ENCODE measurements around the gene VPS16.

VPS16 gene

GRCh38 chr20:2883726-2884637, 43.4 kb downstream of the VPS16 start:
- no peaks in the 10 kb centered on the region for H3K27me3 ChIP-seq (ENCODE audit: low read length)
- no peaks in the 10 kb centered on the region for H3K9me3 ChIP-seq (ENCODE audit: insufficient read depth, low read length)
- H3K4me2 ChIP-seq (ENCODE audit: low read depth, low read length, poor library complexity, severe bottlenecking): no peak overlapping the region
- H3K36me3 ChIP-seq (ENCODE audit: low read length): no peaks in the 10 kb centered on the region
- TF ChIP-seq EZH2phosphoT487 (conservative IDR thresholded peaks at IDR 0.05; ENCODE audit: low read length): no peak
- no peak for TF ChIP-seq CTCF (IDR thresholded peaks at IDR 0.05; ENCODE audit: insufficient read depth, low read length, poor library complexity, severe bottlenecking)
- H2AFZ ChIP-seq (ENCODE audit: low read depth, low read length, severe bottlenecking): no peak overlapping the region
- no peaks in the 10 kb centered on the region for H3F3A ChIP-seq (ENCODE audit: insufficient read depth)
- no peak overlapping the region for H3K9ac ChIP-seq (ENCODE audit: low read length)
- H3K79me2 ChIP-seq (ENCODE audit: insufficient read depth, low read length): peaks cover 95% of the 10 kb centered on the region
- no peak overlapping the region for H3K4me3 ChIP-seq (ENCODE audit: insufficient read depth, low read length, poor library complexity, severe bottlenecking)
- H3K27ac ChIP-seq (ENCODE audit: low read depth, low read length): no peak overlapping the region
- H4K20me1 ChIP-seq (ENCODE audit: low read depth, low read length): peaks cover 18% of the 10 kb centered on the region
- H3K9me2 ChIP-seq (replicated peaks; ENCODE audit: insufficient read depth, low read length): no peaks in the 10 kb centered on the region

GRCh38 chr20:2887715-2888114, 47.2 kb downstream of the VPS16 start:
- Histone ChIP-seq H3K4me2 (ENCODE audit: low read depth, low read length, poor library complexity, severe bottlenecking) (no peak overlapping the region), H3K4me3 (ENCODE audit: insufficient read depth, low read length, poor library complexity, severe bottlenecking) (no peak overlapping the region), H3K27me3 (ENCODE audit: low read length) (no peaks in the 10 kb centered on the region), H3F3A (ENCODE audit: insufficient read depth) (no peaks in the 10 kb centered on the region), H3K27ac (ENCODE audit: low read depth, low read length) (no peak overlapping the region), H3K36me3 (ENCODE audit: low read length) (no peaks in the 10 kb centered on the region), H3K79me2 (ENCODE audit: insufficient read depth, low read length) (peaks cover 95% of the 10 kb centered on the region), H3K9me3 (ENCODE audit: insufficient read depth, low read length) (no peaks in the 10 kb centered on the region), H3K9ac (ENCODE audit: low read length) (no peak overlapping the region), H4K20me1 (ENCODE audit: low read depth, low read length) (peaks cover 21% of the 10 kb centered on the region), H3K9me2 (replicated peaks; ENCODE audit: insufficient read depth, low read length) (no peaks in the 10 kb centered on the region), H2AFZ (ENCODE audit: low read depth, low read length, severe bottlenecking) (no peak overlapping the region)
- TF ChIP-seq CTCF (IDR thresholded peaks at IDR 0.05; ENCODE audit: insufficient read depth, low read length, poor library complexity, severe bottlenecking): no peak
- no peak for TF ChIP-seq EZH2phosphoT487 (conservative IDR thresholded peaks at IDR 0.05; ENCODE audit: low read length)

- Histone ChIP-seq H2AFZ (ENCODE audit: low read depth, low read length, severe bottlenecking) (no peak overlapping the region), H3K4me3 (ENCODE audit: insufficient read depth, low read length, poor library complexity, severe bottlenecking) (no peak overlapping the region), H3K79me2 (ENCODE audit: insufficient read depth, low read length) (peaks cover 96% of the 10 kb centered on the region), H3K9me2 (replicated peaks; ENCODE audit: insufficient read depth, low read length) (no peaks in the 10 kb centered on the region), H3K9ac (ENCODE audit: low read length) (no peak overlapping the region), H4K20me1 (ENCODE audit: low read depth, low read length) (peaks cover 21% of the 10 kb centered on the region), H3K4me2 (ENCODE audit: low read depth, low read length, poor library complexity, severe bottlenecking) (no peak overlapping the region), H3K9me3 (ENCODE audit: insufficient read depth, low read length) (no peaks in the 10 kb centered on the region), H3F3A (ENCODE audit: insufficient read depth) (no peaks in the 10 kb centered on the region), H3K27ac (ENCODE audit: low read depth, low read length) (no peak overlapping the region), H3K27me3 (ENCODE audit: low read length) (no peaks in the 10 kb centered on the region), H3K36me3 (ENCODE audit: low read length) (no peaks in the 10 kb centered on the region)
- TF ChIP-seq EZH2phosphoT487 (conservative IDR thresholded peaks at IDR 0.05; ENCODE audit: low read length) (no peak), CTCF (IDR thresholded peaks at IDR 0.05; ENCODE audit: insufficient read depth, low read length, poor library complexity, severe bottlenecking) (no peak)
Measured at GRCh38 chr20:2888224-2888955, 47.8 kb downstream of the VPS16 start.

Data from SU-DHL-6 (cell line).